Thyroid gland (tissue), 4 donors: ENCODE data around the gene GNB5. TPM values are rescaled to one million over a fixed set of nuclear protein-coding genes. Genes with fewer than 3 reads are reported as not detected.

Experiments used
- DNase-seq, 2 donors: peaks; one replicate each; pipeline ENCODE4 v3.0.0-alpha.2; 2019
- H3K27ac ChIP-seq, 3 donors: fragments of 200-600 bp; sonication (generic); 1 replicate in 2 of 3; 2 replicates in 1 of 3; pipeline ENCODE4 v1.5.1; 2016 to 2019; ENCODE audit warnings: mild to moderate bottlenecking in 1 of 3, moderate library complexity in 1 of 3
- H3K27me3 ChIP-seq: fragments of 200-600 bp; sonication (generic); one replicate; pipeline ENCODE4 v1.5.1; 2019
- H3K36me3 ChIP-seq, 2 donors: fragments of 200-600 bp; sonication (generic); one replicate each; pipeline ENCODE4 v1.5.1; 2016 to 2019
- H3K4me1 ChIP-seq, 2 donors: fragments of 200-600 bp; sonication (generic); one replicate each; pipeline ENCODE4 v1.5.1; 2017 to 2019
- H3K4me3 ChIP-seq, 3 donors: fragments of 200-600 bp; sonication (generic); replicated peaks in 1 of 3; 1 replicate in 2 of 3; 2 replicates in 1 of 3; pipeline ENCODE4 v1.5.1; 2016; ENCODE audit warnings: mild to moderate bottlenecking in 1 of 3
- H3K9me3 ChIP-seq: fragments of 200-600 bp; sonication (generic); one replicate; pipeline ENCODE4 v1.5.1; 2017
- CTCF ChIP-seq, 6 experiments: fragments of 200-600 bp in 3 of 6; fragments of 450-650 bp in 3 of 6; sonication (generic) in 3 of 6; IDR thresholded peaks; one replicate each; pipeline ENCODE4 v1.5.1; 2016 to 2019; ENCODE audit warnings: antibody characterized with exemption in 6 of 6, mild to moderate bottlenecking in 2 of 6, inconsistent platforms in 1 of 6, moderate library complexity in 1 of 6
- POLR2A ChIP-seq, 2 donors: fragments of 450-650 bp; IDR thresholded peaks; one replicate each; pipeline ENCODE4 v1.6.1; 2017; ENCODE audit warnings: antibody characterized with exemption in 2 of 2, mild to moderate bottlenecking in 2 of 2, moderate library complexity in 1 of 2
- WGBS, 2 donors: methylation state at CpG; one replicate each; pipeline ENCODE4 v1.1.5; 2017; 5-methylcytosine and 5-hydroxymethylcytosine counted together
- intact Hi-C: fragments of 100-400 bp; cut with DNase I; formaldehyde crosslinking; loops from one replicate; pipeline ENCODE4 v1.15.1; 2023
- total RNA-seq, 4 donors: library from RNA; depleted of rRNA; stranded (reverse); fragments of >200 nt; gene quantifications; one replicate each; pipeline ENCODE4 v1.2.3, GENCODE V29; 2016

The GNB5 gene
- total RNA-seq, 4 donors from 2014 or later, result 49.6 to 62.1 (median 54.4) TPM

DNA sequence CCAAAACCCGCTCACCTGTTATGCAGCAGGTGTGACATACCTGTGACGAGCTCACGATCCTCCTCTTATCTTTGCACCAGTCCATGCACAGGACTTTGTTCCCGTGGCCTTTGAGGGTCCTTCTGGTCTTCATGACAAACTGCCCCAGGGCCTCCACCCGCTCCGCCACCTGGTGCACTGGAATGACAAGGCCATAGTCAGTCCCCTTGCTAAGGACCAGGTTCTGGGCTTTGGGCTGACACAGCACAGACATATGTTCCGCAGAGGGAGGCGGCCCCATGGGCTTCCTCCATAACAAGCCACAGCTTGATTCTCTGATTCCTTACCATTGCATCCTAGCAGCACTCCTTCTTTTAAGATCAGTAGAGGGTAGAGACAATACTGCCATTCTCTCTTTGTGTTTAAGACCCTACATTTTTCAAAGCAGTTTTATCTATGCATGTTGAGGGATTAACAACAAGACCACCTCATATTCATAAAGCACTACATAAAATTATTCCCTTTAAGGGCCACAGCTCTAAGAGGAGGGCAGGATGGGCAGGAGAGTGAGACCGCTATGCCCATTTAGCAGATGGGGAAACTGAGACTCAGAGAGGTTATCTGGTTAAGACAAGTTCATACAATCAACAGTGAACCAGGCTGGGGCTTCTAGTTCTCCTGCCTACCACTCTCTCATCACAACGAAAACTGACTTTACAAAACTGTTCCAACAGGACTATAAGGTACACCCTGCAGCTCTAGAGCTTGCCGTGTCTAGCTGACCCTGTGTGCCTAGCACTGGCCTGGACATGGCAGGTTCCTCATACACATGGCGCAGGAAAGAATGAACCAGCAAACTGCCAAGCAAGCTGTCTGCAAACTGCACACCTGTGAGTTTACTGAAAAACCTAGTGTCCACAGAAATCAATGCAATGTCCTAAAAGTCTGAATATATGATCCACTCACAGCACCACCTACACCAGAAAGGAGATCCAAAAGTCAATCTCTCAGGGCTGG lies 37.0 kb downstream of the GNB5 start:
- H3K4me1 ChIP-seq, result no peaks in the 10 kb centered on the region
- TF ChIP-seq CTCF (IDR thresholded peaks at IDR 0.05) (no peak), POLR2A (IDR thresholded peaks at IDR 0.05) (no peak)
- 93 to 96% methylated on average over 12 of the region's 12 CpGs for WGBS, 2 donors
- no peak for DNase-seq
- no peaks in the 10 kb centered on the region for H3K9me3 ChIP-seq
- H3K36me3 ChIP-seq, result peaks cover 0 to 6% of the 10 kb centered on the region in 2 donors
- H3K4me3 ChIP-seq, result no peak overlapping the region
- intact Hi-C loops, result no loop called here
- H3K27me3 ChIP-seq, result no peaks in the 10 kb centered on the region
- H3K27ac ChIP-seq, result no peak overlapping the region

- Histone ChIP-seq H3K9me3 (no peaks in the 10 kb centered on the region), H3K36me3 (peaks cover 0 to 8% of the 10 kb centered on the region in 2 donors), H3K27ac (no peak overlapping the region), H3K4me1 (no peaks in the 10 kb centered on the region), H3K27me3 (no peaks in the 10 kb centered on the region), H3K4me3 (no peak overlapping the region)
- WGBS, 2 donors, result 92 to 97% methylated on average over 4 of the region's 4 CpGs
- no peak for DNase-seq
- TF ChIP-seq CTCF (IDR thresholded peaks at IDR 0.05), result no peak
- TF ChIP-seq POLR2A (IDR thresholded peaks at IDR 0.05), result no peak
- intact Hi-C loops, result no loop called here
Measured at GRCh38 chr15:52151353-52151752, 39.8 kb downstream of the GNB5 start.

DNA sequence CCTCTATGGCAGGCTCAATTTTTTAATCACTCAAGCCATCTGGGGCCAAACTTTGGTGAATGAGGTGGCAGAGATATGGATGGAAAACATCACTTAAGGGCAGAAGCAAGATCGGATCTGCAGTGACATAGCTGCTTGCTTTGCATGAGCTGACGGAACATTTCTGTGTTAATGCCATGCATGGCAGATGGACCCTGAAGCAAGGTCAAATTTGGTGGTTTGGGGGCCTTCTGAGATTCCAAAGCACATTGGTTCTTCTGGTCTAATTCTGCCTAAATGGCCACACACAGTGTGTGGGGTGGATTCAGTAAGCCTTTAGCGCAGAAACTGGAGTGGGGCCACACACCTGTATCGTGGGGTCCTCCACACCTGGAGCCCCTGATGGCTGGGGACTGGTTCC lies 40.3 kb downstream of the GNB5 start:
- H3K36me3 ChIP-seq, result peaks cover 0 to 8% of the 10 kb centered on the region in 2 donors
- H3K9me3 ChIP-seq, result no peaks in the 10 kb centered on the region
- no peak for DNase-seq
- intact Hi-C loops, result no loop called here
- H3K27ac ChIP-seq, result no peak overlapping the region
- no peak for TF ChIP-seq CTCF (IDR thresholded peaks at IDR 0.05)
- no peak for TF ChIP-seq POLR2A (IDR thresholded peaks at IDR 0.05)
- no peak overlapping the region for H3K4me3 ChIP-seq
- H3K4me1 ChIP-seq, result no peaks in the 10 kb centered on the region
- 88 to 91% methylated on average over 4 of the region's 4 CpGs for WGBS, 2 donors
- no peaks in the 10 kb centered on the region for H3K27me3 ChIP-seq

DNA sequence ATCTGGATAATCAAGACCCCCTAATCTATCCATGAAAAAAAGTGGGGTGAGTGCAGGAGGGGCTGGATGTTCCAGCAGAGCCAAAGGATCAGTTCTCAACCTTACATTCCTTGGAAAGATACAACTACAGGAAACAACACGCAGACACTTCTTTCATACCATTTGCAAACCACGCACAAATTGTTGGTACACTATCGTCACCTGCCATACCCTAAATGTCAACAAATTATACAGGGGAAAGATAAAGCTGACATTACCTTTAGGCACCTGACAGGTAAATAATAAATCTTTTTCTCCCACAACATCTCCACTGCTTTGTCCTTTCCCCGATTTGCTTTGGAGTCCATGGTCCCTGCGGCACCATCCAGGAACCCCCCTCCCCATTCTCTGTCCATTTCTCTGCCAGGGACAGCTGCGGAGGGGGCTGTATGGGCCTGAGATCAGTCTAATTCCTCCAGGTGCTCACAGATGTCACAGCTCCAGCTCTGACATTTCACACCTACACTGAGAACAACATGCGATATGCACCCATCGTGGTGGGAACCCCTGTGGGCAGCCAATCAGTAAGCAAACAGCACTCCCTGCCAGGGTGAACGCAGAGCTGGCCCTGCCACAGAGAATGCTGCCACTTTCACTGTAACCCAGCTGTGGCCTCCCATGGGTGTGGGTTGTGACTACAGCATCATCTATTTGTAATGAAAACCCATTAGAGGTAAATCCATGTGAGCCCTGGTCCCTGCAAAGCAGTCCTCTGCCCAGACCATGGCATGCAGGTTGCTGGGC lies 41.0 kb downstream of the GNB5 start:
- TF ChIP-seq POLR2A (IDR thresholded peaks at IDR 0.05) (no peak), CTCF (IDR thresholded peaks at IDR 0.05) (no peak)
- no peaks in the 10 kb centered on the region for H3K4me1 ChIP-seq
- WGBS, 2 donors, result 82 to 87% methylated on average over 9 of the region's 9 CpGs
- no peaks in the 10 kb centered on the region for H3K27me3 ChIP-seq
- peaks cover 0 to 8% of the 10 kb centered on the region in 2 donors for H3K36me3 ChIP-seq
- no peak overlapping the region for H3K4me3 ChIP-seq
- no peak for DNase-seq
- H3K27ac ChIP-seq, result no peak overlapping the region
- intact Hi-C loops, result no loop called here
- no peaks in the 10 kb centered on the region for H3K9me3 ChIP-seq
